Bone marrow (tissue), 2 donors: Measurements from ENCODE around the gene PKDCC.

ENCODE experiments used
- DNase-seq, 2 donors: peaks; one replicate each; lab custom pipeline; 2025; lab: John Stamatoyannopoulos, UW

PKDCC gene, protein sequence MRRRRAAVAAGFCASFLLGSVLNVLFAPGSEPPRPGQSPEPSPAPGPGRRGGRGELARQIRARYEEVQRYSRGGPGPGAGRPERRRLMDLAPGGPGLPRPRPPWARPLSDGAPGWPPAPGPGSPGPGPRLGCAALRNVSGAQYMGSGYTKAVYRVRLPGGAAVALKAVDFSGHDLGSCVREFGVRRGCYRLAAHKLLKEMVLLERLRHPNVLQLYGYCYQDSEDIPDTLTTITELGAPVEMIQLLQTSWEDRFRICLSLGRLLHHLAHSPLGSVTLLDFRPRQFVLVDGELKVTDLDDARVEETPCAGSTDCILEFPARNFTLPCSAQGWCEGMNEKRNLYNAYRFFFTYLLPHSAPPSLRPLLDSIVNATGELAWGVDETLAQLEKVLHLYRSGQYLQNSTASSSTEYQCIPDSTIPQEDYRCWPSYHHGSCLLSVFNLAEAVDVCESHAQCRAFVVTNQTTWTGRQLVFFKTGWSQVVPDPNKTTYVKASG

DNA sequence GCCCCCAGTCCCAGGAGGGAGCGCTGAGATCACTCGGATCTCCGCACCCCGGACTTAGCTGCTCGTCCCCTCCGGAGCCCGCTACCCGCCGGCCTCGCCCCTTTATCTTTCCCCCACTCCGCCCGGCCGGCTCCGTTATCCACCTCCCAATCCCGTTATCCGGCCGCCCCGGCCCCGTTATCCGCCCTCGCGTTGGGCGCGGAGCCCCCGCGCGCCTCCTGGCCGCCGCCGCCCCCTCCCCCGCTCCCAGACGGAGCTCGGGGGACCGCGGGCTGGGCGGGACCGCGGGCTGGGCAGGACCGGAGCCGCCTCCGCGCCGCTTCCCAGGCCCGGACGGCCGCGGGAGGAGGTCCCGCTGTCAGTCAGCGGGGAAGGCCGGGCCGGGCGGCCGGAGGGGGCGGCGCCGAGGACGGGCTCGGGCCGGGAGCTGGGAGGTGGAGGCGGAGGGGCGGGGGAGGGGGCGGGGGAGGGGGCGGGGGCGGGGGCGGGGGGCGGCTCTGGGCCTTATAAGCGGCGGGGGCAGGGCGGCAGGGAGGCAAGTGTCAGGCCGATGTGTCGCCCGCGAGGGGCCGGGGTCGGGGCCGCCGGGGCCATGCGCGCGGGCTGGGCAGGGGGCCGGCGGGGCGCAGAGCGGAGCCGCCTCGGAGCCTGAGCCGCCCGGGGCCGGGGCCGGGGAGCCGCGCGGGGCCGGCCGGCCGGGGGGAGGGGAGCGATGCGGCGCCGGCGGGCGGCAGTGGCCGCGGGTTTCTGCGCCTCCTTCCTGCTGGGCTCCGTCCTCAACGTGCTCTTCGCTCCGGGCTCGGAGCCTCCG is at the start of gene PKDCC:
Gene PKDCC (plus strand): TSS at position 534 of the 811 bp plus-strand sequence. CDS start 179 bp downstream, at position 713.
- DNase-seq, result no peak

DNA sequence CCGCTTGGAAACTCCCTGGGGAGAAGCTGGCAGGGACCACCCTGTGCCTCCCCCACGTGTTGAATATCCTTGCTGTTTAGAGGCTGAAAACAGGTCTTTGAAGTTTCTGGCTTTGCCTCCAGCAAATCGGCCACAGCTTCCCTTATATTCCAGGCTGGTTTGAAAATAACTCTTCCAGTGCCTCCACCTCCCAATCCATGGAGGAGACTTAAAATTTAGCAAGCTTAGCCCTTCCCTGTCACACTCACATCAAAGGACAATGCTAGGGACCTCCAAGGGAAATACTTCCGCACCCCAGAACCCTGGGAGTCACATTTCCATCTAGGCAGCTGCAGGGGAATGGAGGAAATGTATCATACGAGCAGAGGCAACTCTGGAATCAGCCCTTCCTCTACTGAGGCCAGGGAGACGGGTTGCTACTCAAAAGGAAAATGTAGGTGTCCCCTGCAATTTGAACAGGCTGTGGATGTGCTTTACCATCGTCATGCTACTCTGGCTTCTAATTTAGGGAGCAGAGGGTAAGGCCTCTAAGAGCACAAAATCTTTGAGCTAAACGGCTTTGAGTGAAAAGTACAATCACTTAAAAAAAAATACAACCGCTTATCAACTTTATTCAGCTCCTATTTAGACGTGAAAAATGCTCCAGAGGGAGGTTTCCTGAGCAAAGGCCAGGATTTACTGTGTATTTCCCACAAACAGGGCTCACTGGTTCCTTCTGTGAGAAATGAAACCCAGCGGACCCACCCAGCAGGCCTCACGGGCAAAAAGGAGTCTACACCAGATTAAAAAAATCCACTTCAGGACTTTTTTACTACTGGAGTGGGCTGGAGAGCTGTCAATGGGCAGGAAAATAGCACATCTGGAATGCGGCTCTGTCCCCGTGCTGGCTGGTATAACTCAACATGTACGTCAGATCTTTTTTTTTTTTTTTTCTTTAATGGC is 49.4 kb upstream of the PKDCC start:
- DNase-seq, result no peak

DNA sequence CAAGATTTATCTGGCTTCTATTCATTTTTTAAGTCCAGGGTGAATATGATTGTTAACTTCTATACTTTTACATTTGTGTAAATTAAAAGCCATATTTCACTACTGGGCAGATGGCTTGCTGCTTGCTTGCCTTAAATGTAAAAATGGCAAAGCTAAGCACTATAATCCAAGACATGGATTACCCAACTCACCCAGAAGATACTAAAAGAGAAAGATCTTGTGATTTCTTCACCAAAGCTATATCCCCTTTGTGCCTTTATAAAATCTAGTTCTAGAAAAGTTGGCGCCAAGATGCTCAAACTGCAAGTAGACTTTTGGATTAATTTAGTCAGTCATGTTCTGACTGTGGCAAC is 48.7 kb upstream of the PKDCC start:
- no peak for DNase-seq

DNA sequence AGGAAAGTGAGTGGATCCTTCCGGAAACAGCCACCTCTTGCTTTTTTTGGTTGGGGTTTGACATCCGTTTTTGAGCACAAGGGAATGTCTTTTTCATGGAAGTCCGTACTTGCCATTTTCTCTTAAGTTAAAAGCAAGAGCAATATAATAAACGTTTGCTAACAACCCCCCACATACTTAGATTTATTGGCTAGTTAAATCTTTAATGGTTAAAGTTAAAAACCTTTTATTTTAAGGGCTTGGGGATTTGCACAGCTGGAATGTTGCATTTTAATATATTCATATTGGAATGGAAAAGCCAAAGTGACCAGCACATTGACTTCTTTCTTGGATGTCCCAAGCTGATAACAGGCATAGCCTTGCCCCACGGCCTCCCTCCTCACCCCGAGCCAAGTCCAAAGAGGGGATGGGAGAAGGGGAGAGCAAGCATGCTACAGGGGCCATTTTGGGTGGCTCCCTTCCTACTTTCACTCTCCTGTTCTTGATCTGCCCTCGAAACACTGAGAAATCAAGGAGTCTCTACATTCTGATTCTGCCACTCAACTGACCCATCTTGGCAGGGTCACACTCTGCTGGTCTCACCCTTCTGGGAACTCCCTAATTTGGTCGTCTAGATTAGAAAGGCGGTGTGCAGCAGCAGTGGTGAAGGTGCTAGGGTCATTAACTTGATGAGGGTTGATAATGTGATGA is 48.1 kb upstream of the PKDCC start:
- DNase-seq, result no peak

DNA sequence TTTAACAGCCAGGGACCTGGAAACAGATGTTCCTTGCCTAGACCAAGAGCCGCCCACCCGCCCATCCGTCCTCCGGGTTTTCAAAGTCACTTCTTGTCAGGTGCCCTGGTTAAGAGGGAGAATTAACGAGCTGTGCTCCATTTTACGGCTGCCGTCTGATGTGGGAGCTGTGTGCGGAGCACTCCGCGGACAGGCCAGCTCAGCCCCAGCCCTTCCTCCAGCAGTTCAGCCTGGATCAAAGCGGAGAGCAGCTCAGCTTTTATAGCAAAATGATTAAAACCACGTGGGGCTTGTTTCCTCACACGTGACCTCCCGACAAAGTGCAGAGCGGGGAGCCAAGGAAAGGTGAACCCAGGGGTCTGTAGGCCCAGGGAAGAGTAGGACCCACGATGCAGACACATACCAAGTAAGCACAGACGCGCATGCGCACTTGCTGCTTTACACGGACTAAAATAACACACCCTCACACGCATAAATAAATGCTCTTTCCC is 46.1 kb upstream of the PKDCC start:
- DNase-seq, result no peak

DNA sequence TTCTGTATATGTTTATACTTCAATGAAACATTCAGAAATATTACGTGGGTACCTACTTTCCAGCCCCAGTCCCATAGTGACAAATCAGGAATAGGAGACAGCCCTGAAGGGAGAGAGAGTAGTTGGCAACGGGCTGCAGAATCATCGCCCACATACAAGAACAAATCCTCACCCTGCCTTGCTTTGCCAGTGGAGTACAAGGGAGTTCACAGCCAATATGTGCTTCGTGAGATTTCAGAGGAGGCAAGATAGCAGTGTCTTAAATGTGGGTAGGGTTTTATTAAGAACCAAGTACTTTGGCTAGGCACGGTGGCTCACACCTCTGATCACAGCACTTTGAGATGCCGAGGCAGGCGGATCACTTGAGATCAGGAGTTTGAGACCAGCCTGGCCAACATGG is 40.3 kb upstream of the PKDCC start:
- no peak for DNase-seq

GRCh38 chr2:42008241-42008921 is 39.4 kb upstream of the PKDCC start:
- DNase-seq, result no peak

GRCh38 chr2:42009657-42010580 is 37.9 kb upstream of the PKDCC start:
- DNase-seq, result no peak

GRCh38 chr2:42010743-42011298 is 37.0 kb upstream of the PKDCC start:
- DNase-seq, result no peak

GRCh38 chr2:42012137-42012536 is 35.7 kb upstream of the PKDCC start:
- no peak for DNase-seq

DNA sequence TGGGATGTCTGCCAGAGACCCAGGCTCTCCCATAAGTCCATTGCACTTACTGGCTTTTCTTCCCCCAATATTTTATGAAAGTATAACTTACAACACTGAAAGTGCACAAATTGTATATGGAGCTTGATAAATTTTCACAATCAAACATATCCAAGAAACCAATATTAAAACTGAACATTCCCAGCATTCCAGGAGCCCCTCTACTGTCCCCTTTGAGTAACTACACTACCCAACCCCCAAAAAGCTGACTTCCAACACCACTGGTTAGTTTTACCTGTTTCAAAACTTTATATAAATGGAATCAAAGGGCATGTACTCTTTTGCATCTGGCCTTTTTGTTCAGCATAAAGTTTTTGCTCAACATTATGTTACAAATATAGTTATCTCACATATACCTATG is 35.2 kb upstream of the PKDCC start:
- DNase-seq, result no peak

DNA sequence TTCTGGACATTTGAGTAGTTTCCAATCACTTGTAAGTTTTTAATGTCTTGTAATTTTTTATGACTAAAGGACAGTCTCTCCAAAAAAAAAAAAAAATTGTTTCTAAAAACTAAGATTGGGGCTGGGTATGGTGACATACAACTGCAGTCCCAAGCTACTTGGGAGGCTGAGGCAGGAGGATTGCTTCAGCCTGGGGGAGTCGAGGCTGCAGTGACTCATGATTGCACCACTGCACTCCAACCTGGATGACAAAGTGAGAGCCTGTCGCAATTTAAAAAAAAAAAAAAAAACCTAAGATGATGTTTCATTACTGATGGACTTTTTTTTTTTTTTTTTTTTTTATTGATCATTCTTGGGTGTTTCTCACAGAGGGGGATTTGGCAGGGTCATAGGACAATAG is 34.4 kb upstream of the PKDCC start:
- DNase-seq, result no peak

GRCh38 chr2:42021464-42021863 is 26.4 kb upstream of the PKDCC start:
- no peak for DNase-seq

DNA sequence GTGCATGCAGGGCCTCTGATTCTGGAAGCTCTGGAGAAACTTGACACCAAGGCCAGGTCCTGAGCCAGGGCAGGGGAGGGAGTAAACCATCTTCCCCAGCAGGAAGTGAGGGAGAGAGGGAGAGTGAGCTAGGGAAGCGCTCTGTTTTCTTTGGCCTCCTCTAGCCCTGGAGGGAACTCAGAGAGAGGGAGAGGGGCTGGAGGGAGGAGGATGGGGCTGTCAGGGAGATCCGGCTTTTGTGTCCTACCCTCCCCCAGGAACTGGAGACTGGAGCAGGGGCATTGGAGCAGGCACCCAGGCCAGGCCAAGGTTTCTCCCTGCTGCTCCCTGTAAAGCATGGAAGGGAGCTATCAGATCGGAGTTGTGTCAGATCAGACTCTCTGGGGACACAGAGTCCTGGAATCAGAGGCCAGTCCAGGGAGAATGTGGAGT is 22.7 kb upstream of the PKDCC start:
- no peak for DNase-seq

GRCh38 chr2:42026272-42026671 is 21.5 kb upstream of the PKDCC start:
- no peak for DNase-seq

DNA sequence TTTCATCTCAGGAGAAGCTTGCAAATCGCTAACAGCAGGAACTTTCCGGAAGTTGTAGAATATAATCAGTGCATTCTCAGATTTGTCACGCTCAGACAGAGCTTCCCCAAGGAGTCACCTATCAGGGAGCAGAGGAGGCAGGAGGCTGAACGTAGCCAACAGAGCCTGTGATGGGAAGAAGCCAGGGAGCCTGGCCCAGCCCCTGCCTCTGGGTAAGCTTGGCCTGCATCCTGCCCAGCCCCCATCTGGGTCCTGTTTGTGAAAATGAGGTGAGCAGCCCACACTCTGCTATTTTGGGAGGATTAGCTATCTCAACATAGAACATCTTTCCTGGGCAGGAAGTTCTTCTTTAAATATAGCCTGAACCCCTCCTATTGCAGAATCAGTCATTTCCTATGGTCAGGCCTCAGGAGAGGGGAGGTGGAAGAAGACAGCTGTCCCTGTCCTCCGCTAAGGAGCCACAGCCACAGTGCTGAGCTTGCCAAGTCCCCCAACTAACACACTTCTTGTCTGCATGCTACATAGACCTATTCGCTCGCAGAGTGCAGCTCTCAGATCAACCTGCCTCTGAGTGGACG is 19.2 kb upstream of the PKDCC start:
- peak in 1 of 2 donors; percentile 22 for DNase-seq

DNA sequence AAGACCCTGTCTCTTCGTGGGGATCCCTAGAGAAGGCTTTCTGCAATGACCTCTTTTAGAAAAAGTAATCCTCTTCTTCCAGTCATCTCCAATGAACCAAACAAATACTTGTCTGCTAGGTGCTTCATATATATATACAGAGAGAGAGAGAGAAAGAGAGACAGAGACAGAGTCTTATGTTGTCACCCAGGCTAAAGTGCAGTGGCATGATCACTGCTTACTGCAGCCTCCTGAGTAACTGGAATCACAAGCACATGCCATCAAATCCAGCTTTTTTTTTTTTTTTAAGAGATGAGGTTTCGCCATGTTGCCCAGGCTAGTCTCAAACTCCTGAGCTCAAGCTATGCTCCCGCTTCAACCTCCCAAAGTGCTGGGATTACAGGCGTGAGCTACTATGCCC is 18.6 kb upstream of the PKDCC start:
- no peak for DNase-seq

DNA sequence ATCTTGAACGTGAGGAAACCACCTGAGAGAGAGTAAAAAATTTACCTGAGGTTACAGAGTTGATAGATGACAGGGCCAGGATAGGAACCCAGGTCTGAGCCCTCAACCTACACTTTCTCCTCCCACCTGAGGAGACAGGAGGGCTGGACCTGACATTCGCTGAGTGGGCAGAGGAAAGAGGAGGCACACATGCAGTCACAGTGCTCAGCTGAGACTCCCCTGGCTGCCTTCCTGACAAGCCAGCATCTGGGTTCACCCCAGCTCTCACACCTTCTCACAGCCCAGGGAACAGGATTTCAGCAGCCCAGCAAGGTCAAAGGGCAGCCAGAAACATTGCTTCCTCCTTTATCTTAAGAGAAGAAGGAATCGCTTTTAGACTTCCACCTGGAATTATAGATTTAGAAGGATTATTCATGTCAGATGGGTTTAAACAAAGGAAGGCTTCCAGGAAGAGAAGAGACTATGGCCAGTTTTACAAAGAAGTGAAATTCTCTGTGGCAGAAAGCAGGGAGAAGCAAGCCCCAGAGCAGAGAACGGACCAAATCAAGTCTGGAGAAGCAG is 18.1 kb upstream of the PKDCC start:
- no peak for DNase-seq
